GM23338 (cell line): ENCODE measurements around the gene ADD1. TPM values are rescaled to one million over a fixed set of nuclear protein-coding genes. Genes with fewer than 3 reads are reported as not detected.

Experiments used
- ATAC-seq: fragments of 200-7000 bp; cut with Tn5 transposase; 3 replicates; pipeline ENCODE4 v1.9.1; 2020
- DNase-seq: peaks from one replicate; pipeline ENCODE4 v3.0.0-alpha.2; 2015; ENCODE audit warnings: low spot score
- H2AFZ ChIP-seq: fragments of 200-600 bp; sonication (generic); 2 replicates; pipeline ENCODE4 v1.8.0; 2016; ENCODE audit warnings: antibody characterized with exemption, mild to moderate bottlenecking, moderate library complexity
- H3F3A ChIP-seq: fragments of 200-600 bp; sonication (generic); replicated peaks from 2 replicates; pipeline ENCODE4 v1.8.0; 2017; ENCODE audit warnings: antibody characterized with exemption, mixed run types, low read depth
- H3K27ac ChIP-seq: fragments of 200-600 bp; sonication (generic); 2 replicates; pipeline ENCODE4 v1.6.1; 2016; ENCODE audit warnings: low read depth
- H3K27me3 ChIP-seq: fragments of 200-600 bp; sonication (generic); 2 replicates; pipeline ENCODE4 v1.8.0; 2016; ENCODE audit warnings: mild to moderate bottlenecking, mixed run types, moderate library complexity; ENCODE audit not compliant: insufficient read depth
- H3K36me3 ChIP-seq: fragments of 200-600 bp; sonication (generic); 2 replicates; pipeline ENCODE4 v1.8.0; 2016; ENCODE audit warnings: mild to moderate bottlenecking; ENCODE audit not compliant: insufficient read depth
- H3K4me1 ChIP-seq: fragments of 200-600 bp; sonication (generic); 2 replicates; pipeline ENCODE4 v1.8.0; 2016; ENCODE audit warnings: mild to moderate bottlenecking, moderate library complexity; ENCODE audit not compliant: insufficient read depth
- H3K4me2 ChIP-seq: fragments of 200-600 bp; sonication (generic); 2 replicates; pipeline ENCODE4 v1.7.1; 2017; ENCODE audit warnings: mixed run types
- H3K4me3 ChIP-seq: fragments of 200-600 bp; sonication (generic); 2 replicates; pipeline ENCODE4 v1.6.1; 2016; ENCODE audit warnings: mixed run types
- H3K79me2 ChIP-seq: fragments of 200-600 bp; sonication (generic); replicated peaks from 2 replicates; pipeline ENCODE4 v1.8.0; 2017; ENCODE audit warnings: mild to moderate bottlenecking; ENCODE audit not compliant: insufficient read depth
- H3K9me2 ChIP-seq: fragments of 200-600 bp; sonication (generic); 2 replicates; pipeline ENCODE4 v1.8.0; 2017; ENCODE audit not compliant: insufficient read depth
- H4K20me1 ChIP-seq: fragments of 200-600 bp; sonication (generic); replicated peaks from 2 replicates; pipeline ENCODE4 v1.8.0; 2017; ENCODE audit warnings: mild to moderate bottlenecking; ENCODE audit not compliant: insufficient read depth
- H3K27ac Mint-ChIP-seq: 2 replicates; pipeline ENCODE4 v1.8.0; 2020; ENCODE audit warnings: inconsistent platforms, mild to moderate bottlenecking, moderate library complexity, mixed read lengths
- H3K27me3 Mint-ChIP-seq: 3 replicates; pipeline ENCODE4 v1.8.0; 2022; ENCODE audit warnings: low read depth, mild to moderate bottlenecking, moderate library complexity, mixed read lengths, inconsistent platforms; ENCODE audit not compliant: insufficient read depth, poor library complexity
- H3K36me3 Mint-ChIP-seq: 3 replicates; pipeline ENCODE4 v1.8.0; 2021; ENCODE audit warnings: low read depth, mild to moderate bottlenecking, inconsistent platforms, moderate library complexity, mixed read lengths
- H3K4me1 Mint-ChIP-seq: 3 replicates; pipeline ENCODE4 v1.8.0; 2020; ENCODE audit warnings: mild to moderate bottlenecking, inconsistent platforms, mixed read lengths
- H3K4me3 Mint-ChIP-seq: 3 replicates; pipeline ENCODE4 v1.8.0; 2021; ENCODE audit warnings: moderate library complexity, mild to moderate bottlenecking, inconsistent platforms, mixed read lengths
- H3K9me3 Mint-ChIP-seq: 3 replicates; pipeline ENCODE4 v1.8.0; 2020; ENCODE audit warnings: moderate library complexity, mild to moderate bottlenecking, inconsistent platforms, mixed read lengths
- CTCF ChIP-seq, 2 experiments: fragments of 200-600 bp in 1 of 2; sonication (generic) in 1 of 2; conservative IDR thresholded peaks; 2 replicates each; pipeline versions ENCODE4 v1.5.1 to v1.6.1; 2016 to 2017; ENCODE audit warnings: antibody characterized with exemption in 2 of 2, low read depth in 2 of 2, mild to moderate bottlenecking in 2 of 2, moderate library complexity in 1 of 2
- JUNB ChIP-seq: IDR thresholded peaks from one replicate; pipeline ENCODE4 v1.6.1; 2016; ENCODE audit warnings: antibody characterized with exemption; ENCODE audit not compliant: unreplicated experiment
- POLR2AphosphoS5 ChIP-seq: IDR thresholded peaks from 2 replicates; pipeline ENCODE4 v1.6.1; 2016; ENCODE audit warnings: antibody characterized with exemption, low read depth
- ZNF114 ChIP-seq: fragments of 250-450 bp; sonication (Bioruptor Pico); IDR thresholded peaks from 2 replicates; pipeline ENCODE4 v1.5.0; 2020; ENCODE audit warnings: mild to moderate bottlenecking, moderate library complexity
- ZNF331 ChIP-seq: fragments of 250-450 bp; sonication (Bioruptor Pico); IDR thresholded peaks from 2 replicates; pipeline ENCODE4 v1.5.0; 2020; ENCODE audit warnings: low read depth, mild to moderate bottlenecking, moderate library complexity
- polyA plus RNA-seq: library from polyadenylated mRNA; unstranded; fragments of >200 nt; fragmentation: Nextera tagmentation; extraction: Ambion mirVana; gene quantifications from 2 replicates; pipeline ENCODE4 v1.2.1, GENCODE V29; 2016
- total RNA-seq: library from RNA; depleted of rRNA; stranded (reverse); fragments of >200 nt; shearing (Covaris generic); gene quantifications from 2 replicates; pipeline ENCODE4 v1.2.3, GENCODE V29; 2014
- TF ChIP-seq, protein P1 (sequence below): fragments of 250-450 bp; sonication (Bioruptor Pico); IDR thresholded peaks from 2 replicates; pipeline ENCODE4 v1.5.0; 2020; ENCODE audit warnings: mild to moderate bottlenecking, moderate library complexity
- TF ChIP-seq, protein P2 (sequence below): IDR thresholded peaks from 2 replicates; pipeline ENCODE4 v1.6.1; 2016; ENCODE audit warnings: antibody characterized with exemption

The ADD1 gene
- total and polyA plus RNA-seq, 2 experiments from 2014 or later = 126 to 144 TPM

GRCh38 chr4:2852481-2852921 lies 8.9 kb downstream of the ADD1 start (continued):
- TF ChIP-seq, protein P1, sequence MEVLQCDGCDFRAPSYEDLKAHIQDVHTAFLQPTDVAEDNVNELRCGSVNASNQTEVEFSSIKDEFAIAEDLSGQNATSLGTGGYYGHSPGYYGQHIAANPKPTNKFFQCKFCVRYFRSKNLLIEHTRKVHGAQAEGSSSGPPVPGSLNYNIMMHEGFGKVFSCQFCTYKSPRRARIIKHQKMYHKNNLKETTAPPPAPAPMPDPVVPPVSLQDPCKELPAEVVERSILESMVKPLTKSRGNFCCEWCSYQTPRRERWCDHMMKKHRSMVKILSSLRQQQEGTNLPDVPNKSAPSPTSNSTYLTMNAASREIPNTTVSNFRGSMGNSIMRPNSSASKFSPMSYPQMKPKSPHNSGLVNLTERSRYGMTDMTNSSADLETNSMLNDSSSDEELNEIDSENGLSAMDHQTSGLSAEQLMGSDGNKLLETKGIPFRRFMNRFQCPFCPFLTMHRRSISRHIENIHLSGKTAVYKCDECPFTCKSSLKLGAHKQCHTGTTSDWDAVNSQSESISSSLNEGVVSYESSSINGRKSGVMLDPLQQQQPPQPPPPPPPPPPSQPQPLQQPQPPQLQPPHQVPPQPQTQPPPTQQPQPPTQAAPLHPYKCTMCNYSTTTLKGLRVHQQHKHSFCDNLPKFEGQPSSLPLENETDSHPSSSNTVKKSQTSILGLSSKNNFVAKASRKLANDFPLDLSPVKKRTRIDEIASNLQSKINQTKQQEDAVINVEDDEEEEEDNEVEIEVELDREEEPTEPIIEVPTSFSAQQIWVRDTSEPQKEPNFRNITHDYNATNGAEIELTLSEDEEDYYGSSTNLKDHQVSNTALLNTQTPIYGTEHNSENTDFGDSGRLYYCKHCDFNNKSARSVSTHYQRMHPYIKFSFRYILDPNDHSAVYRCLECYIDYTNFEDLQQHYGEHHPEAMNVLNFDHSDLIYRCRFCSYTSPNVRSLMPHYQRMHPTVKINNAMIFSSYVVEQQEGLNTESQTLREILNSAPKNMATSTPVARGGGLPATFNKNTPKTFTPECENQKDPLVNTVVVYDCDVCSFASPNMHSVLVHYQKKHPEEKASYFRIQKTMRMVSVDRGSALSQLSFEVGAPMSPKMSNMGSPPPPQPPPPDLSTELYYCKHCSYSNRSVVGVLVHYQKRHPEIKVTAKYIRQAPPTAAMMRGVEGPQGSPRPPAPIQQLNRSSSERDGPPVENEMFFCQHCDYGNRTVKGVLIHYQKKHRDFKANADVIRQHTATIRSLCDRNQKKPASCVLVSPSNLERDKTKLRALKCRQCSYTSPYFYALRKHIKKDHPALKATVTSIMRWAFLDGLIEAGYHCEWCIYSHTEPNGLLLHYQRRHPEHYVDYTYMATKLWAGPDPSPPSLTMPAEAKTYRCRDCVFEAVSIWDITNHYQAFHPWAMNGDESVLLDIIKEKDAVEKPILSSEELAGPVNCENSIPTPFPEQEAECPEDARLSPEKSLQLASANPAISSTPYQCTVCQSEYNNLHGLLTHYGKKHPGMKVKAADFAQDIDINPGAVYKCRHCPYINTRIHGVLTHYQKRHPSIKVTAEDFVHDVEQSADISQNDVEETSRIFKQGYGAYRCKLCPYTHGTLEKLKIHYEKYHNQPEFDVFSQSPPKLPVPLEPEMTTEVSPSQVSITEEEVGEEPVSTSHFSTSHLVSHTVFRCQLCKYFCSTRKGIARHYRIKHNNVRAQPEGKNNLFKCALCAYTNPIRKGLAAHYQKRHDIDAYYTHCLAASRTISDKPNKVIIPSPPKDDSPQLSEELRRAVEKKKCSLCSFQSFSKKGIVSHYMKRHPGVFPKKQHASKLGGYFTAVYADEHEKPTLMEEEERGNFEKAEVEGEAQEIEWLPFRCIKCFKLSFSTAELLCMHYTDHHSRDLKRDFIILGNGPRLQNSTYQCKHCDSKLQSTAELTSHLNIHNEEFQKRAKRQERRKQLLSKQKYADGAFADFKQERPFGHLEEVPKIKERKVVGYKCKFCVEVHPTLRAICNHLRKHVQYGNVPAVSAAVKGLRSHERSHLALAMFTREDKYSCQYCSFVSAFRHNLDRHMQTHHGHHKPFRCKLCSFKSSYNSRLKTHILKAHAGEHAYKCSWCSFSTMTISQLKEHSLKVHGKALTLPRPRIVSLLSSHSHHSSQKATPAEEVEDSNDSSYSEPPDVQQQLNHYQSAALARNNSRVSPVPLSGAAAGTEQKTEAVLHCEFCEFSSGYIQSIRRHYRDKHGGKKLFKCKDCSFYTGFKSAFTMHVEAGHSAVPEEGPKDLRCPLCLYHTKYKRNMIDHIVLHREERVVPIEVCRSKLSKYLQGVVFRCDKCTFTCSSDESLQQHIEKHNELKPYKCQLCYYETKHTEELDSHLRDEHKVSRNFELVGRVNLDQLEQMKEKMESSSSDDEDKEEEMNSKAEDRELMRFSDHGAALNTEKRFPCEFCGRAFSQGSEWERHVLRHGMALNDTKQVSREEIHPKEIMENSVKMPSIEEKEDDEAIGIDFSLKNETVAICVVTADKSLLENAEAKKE (CRISPR knock-in tag) = no peak
- TF ChIP-seq CTCF (conservative IDR thresholded peaks at IDR 0.05; ENCODE audit: low read depth in 2 of 2) = no peak
- TF ChIP-seq, protein P2, sequence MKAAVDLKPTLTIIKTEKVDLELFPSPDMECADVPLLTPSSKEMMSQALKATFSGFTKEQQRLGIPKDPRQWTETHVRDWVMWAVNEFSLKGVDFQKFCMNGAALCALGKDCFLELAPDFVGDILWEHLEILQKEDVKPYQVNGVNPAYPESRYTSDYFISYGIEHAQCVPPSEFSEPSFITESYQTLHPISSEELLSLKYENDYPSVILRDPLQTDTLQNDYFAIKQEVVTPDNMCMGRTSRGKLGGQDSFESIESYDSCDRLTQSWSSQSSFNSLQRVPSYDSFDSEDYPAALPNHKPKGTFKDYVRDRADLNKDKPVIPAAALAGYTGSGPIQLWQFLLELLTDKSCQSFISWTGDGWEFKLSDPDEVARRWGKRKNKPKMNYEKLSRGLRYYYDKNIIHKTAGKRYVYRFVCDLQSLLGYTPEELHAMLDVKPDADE = no peak
- no peak for TF ChIP-seq ZNF331 (CRISPR knock-in tag)

GRCh38 chr4:2855584-2855983 lies 11.9 kb downstream of the ADD1 start:
- Histone ChIP-seq H3K4me1 (peaks cover 14% of the 10 kb centered on the region), H3K27me3 (no peaks in the 10 kb centered on the region), H3K79me2 (peaks cover 100% of the 10 kb centered on the region), H3K9me2 (no peaks in the 10 kb centered on the region), H4K20me1 (peaks cover 28% of the 10 kb centered on the region), H3F3A (no peaks in the 10 kb centered on the region), H3K36me3 (no peaks in the 10 kb centered on the region), H3K4me3 (no peak overlapping the region), H3K4me2 (no peak overlapping the region), H3K27ac (no peak overlapping the region), H2AFZ (no peak overlapping the region)
- Mint-ChIP-seq H3K9me3 (no peaks in the 10 kb centered on the region), H3K27me3 (no peaks in the 10 kb centered on the region), H3K4me3 (no peak overlapping the region), H3K27ac (no peak overlapping the region), H3K4me1 (peaks cover 9% of the 10 kb centered on the region), H3K36me3 (peaks cover 12% of the 10 kb centered on the region; the same call in 2 of the 3 replicates)
- no peak for DNase-seq
- no peak for ATAC-seq
- TF ChIP-seq POLR2AphosphoS5 (no peak), ZNF114 (CRISPR knock-in tag) (no peak), JUNB (no peak)
- TF ChIP-seq, protein P1 (CRISPR knock-in tag) = no peak
